NCI-H345 treated with DMSO at 0.1 percent for 48 hours (cell line): ENCODE measurements around the gene PSTPIP1.

Experiments
- DNase-seq: peaks from one replicate; lab custom pipeline; 2025; ENCODE audit not compliant: unreplicated experiment; lab: John Stamatoyannopoulos, UW

Gene PSTPIP1

GRCh38 chr15:77017761-77018720 lies 23.1 kb downstream of the PSTPIP1 start:
- DNase-seq = no peak

GRCh38 chr15:77018796-77019505 lies 24.0 kb downstream of the PSTPIP1 start:
- no peak for DNase-seq

- no peak for DNase-seq
These were observed 24.8 kb downstream of the PSTPIP1 start for GRCh38 chr15:77019521-77020331.

GRCh38 chr15:77020348-77021087 lies 25.6 kb downstream of the PSTPIP1 start:
- no peak for DNase-seq

GRCh38 chr15:77021088-77021481 lies 26.2 kb downstream of the PSTPIP1 start:
- no peak for DNase-seq

GRCh38 chr15:77021803-77022381 lies 27.0 kb downstream of the PSTPIP1 start:
- DNase-seq = no peak

GRCh38 chr15:77022646-77023575 lies 28.0 kb downstream of the PSTPIP1 start:
- DNase-seq = no peak

- DNase-seq = no peak
These were observed 28.8 kb downstream of the PSTPIP1 start for GRCh38 chr15:77023576-77024272.

GRCh38 chr15:77024273-77025082 lies 29.6 kb downstream of the PSTPIP1 start:
- DNase-seq = no peak

- no peak for DNase-seq
These were observed 30.4 kb downstream of the PSTPIP1 start for GRCh38 chr15:77025083-77025901.

GRCh38 chr15:77025941-77026411 lies 31.1 kb downstream of the PSTPIP1 start:
- DNase-seq = no peak

- no peak for DNase-seq
These were observed 31.7 kb downstream of the PSTPIP1 start for GRCh38 chr15:77026501-77027110.

- no peak for DNase-seq
These were observed 32.3 kb downstream of the PSTPIP1 start for GRCh38 chr15:77027111-77027696.

GRCh38 chr15:77027697-77028450 lies 32.9 kb downstream of the PSTPIP1 start:
- DNase-seq = no peak
